ENCODE results near the gene RBM11.

The RBM11 gene

DNA sequence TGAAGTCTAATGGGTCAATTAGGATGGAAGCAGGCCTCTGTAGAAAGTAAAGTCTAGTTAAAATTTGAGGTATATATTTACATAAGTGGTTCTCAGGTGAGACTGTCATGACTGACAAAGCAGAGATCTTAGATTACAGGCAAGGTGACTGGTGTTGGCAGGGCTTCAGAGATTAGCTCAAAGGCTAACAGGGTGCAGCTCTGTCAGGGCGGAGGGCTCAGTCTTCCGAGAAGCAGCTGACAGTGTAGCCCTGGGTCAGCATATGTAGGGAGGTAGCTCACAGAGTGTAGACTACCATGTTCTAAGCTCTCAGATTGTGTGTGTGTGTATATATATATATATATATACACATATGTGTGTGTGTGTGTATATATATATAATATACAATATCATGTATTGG, 54.7 kb downstream of the RBM11 start:
- DNase-seq (ENCODE audit: low read depth in 1 of 2, low spot score in 1 of 2): no peak

DNA sequence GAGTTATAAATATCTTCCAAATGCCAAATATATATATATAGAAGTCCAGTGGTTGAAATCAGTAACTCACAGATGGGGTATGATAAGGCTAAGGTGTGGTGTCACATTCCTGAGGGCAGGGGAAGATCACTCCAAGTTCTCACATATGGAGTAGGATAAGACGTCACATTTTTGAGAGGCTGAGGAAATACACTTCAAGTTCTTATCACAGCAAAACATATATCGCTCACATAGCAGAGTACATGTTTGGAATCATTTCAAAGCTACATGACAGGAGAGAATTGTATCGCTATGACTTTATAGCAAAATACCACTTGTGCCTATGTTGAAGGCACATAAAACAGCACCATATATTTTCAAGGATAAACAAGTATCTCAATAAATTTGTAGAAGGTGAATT, 55.1 kb downstream of the RBM11 start:
- no peak for DNase-seq (ENCODE audit: low read depth in 1 of 2, low spot score in 1 of 2)

DNA sequence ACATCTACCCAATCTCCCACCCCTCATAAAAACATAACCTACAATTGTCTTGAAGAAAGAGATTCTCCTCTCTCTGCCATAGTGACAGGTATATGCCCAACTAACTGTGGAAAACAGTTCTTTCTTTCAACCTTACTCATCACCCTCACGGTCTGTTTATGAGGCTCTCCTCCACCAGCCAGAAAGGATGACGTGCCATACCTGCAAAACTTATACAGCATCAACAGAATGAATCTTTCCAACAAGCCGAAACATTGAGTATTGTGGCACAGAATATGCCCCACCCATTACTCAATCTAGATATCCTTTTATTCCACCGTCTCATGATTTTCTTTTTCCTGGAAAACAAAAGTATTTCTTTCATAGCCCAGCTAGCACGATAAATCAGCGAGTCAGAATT, 55.7 kb downstream of the RBM11 start:
- no peak for DNase-seq (ENCODE audit: low read depth in 1 of 2, low spot score in 1 of 2)

DNA sequence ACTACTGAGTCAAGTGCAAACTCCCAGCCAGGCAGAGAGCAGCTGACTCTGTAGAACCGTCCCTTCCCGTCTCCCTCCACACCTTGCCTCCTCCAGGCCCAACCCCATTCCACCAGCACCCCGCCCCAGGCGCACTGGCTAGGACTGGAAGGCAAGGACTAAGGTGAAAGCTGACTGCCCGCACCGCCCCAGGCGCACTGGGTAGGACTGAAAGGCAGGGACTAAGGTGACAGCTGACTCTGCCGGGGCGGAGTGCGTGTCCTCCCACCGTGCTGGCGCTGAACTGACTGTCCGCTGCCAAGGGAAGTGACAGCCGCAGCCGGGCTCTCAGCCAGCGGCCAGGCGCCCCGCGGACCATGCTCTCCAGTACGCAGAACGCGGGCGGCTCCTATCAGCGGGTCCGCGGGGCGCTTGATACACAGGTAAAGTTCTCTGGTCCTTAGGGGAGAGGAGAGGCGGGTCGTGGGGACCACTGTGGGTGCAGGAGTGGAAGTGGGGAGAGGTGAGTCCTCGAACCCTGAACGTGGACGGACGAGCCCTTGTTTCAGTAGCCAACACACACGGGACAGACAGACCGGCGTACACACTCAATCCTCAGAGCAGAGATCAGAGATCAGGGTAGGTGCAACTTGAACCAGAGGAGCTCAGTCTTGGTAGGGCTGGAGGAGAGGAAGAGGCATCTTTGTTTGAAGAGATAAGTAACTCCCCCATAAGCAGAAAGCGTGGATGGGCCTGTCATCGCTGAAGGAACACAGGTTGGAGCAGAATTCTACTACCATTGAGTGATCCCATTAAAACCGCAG, 58.0 kb downstream of the RBM11 start:
- DNase-seq (ENCODE audit: low read depth in 1 of 2, low spot score in 1 of 2): no peak

DNA sequence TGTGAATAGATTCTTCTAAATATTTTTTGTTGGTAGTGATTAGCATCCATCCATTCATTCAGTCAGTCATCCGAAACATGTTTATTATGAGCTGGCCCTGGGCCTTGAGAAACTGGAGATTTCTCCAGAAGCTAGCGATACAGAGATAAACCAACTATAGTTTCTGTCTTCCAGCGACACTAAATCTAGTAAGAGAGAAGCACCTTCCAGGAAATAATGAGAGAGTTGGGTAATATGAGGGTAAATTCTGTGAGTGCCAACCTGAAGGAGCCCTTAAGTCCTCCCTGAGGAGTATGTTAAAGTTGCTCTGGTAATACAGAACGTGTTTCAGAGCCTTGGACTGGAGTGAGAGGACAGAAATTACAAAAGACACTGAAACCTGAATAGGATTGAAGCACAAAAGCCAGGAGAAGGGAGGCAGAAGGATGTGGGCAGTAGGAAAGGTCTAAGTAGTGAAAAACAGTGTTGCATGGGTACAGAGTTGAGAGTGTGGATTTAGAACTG, 59.8 kb downstream of the RBM11 start:
- no peak for DNase-seq (ENCODE audit: low read depth in 1 of 2, low spot score in 1 of 2)

Measured in activated T-helper 1 cell treated with anti-CD3 and anti-CD28 coated beads, Interleukin-2, amount 50 U/mL, for 16 hours (primary cell).